HG02588 (cell line): Measurements from ENCODE around the gene PHYHD1.
"Not testable (repeated sequence)": the region's sequence is repeated elsewhere in the genome, so short reads cannot be mapped to it uniquely, and the experiment has no call there.

Experiments
- ATAC-seq: cut with Tn5 transposase; IDR thresholded peaks from one replicate; pipeline ENCODE4 v1.9.1; 2021; ENCODE audit warnings: mild to moderate bottlenecking, moderate library complexity; ENCODE audit not compliant: unreplicated experiment

The PHYHD1 gene

GRCh38 chr9:128919402-128920089, 1.2 kb upstream of the PHYHD1 start:
- no peak for ATAC-seq

- ATAC-seq: no peak
These were observed 1.3 kb downstream of the PHYHD1 start for GRCh38 chr9:128921881-128922763.

GRCh38 chr9:128923493-128923883, 2.7 kb downstream of the PHYHD1 start:
- no peak for ATAC-seq

GRCh38 chr9:128927731-128928411, 7.1 kb downstream of the PHYHD1 start:
- no peak for ATAC-seq

GRCh38 chr9:128928624-128929023, 7.8 kb downstream of the PHYHD1 start:
- ATAC-seq: no peak

- no peak for ATAC-seq
These were observed 8.8 kb downstream of the PHYHD1 start for GRCh38 chr9:128929560-128929959.

- ATAC-seq: no peak
These were observed 12.9 kb downstream of the PHYHD1 start for GRCh38 chr9:128933731-128934130.

- no peak for ATAC-seq
These were observed 15.5 kb downstream of the PHYHD1 start for GRCh38 chr9:128936171-128936865.

GRCh38 chr9:128937310-128938165, 16.8 kb downstream of the PHYHD1 start:
- no peak for ATAC-seq

- ATAC-seq: no peak
These were observed 19.6 kb downstream of the PHYHD1 start for GRCh38 chr9:128940271-128940921.

GRCh38 chr9:128940946-128941755, 20.4 kb downstream of the PHYHD1 start:
- no peak for ATAC-seq

GRCh38 chr9:128943832-128944620, 23.2 kb downstream of the PHYHD1 start:
- no peak for ATAC-seq

- ATAC-seq: not testable (repeated sequence)
These were observed 24.2 kb downstream of the PHYHD1 start for GRCh38 chr9:128944966-128945365.

- ATAC-seq: no peak
These were observed 25.2 kb downstream of the PHYHD1 start for GRCh38 chr9:128945798-128946501.

- ATAC-seq: peak; percentile 13
These were observed 25.9 kb downstream of the PHYHD1 start for GRCh38 chr9:128946571-128947276.

GRCh38 chr9:128947277-128947526, 26.4 kb downstream of the PHYHD1 start:
- ATAC-seq: peak; percentile 17
